ENCODE measurements around the gene DSTN.
A peak's percentile ranks its signal among the peaks of the same experiment; 100 is the strongest.

Gene DSTN

GRCh38 chr20:17611540-17612286, 41.8 kb downstream of the DSTN start:
- DNase-seq (ENCODE audit: low read depth in 2 of 3, low spot score in 1 of 3) = no peak

DNA sequence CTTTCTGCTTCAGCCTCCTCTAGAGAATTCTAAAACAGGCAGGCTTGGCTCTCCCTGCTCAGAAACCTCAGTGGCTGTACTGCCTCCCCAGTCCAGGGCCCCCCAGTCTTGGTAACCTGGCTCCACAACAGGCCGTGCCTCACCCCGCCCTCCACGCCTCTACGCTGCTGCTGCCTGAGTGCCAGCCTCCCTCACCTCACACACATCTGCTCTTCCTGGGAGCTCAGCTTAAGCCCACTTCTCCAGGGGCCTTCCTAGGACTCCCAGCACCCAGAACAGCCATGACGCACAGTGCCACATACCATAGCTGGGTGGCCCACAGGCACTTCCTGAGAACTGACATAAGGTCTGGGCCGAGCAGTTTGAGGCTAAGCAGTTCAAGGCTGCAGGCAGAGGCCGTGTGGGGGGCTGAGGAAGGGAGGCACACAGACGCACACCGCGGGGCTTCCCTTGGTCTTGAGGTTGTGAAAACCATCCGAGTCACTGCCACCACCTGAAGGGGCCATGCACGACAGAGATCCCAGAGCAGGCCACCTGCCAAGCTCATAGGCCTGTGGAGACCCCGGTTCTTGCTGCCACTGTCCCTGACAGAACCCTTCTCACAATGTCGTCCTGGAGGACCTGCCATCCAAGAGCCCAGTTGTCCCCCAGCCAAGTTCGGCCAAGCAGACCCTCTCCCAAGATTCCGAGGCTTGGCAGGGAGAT, 42.6 kb downstream of the DSTN start:
- DNase-seq (ENCODE audit: low read depth in 2 of 3, low spot score in 1 of 3) = no peak

DNA sequence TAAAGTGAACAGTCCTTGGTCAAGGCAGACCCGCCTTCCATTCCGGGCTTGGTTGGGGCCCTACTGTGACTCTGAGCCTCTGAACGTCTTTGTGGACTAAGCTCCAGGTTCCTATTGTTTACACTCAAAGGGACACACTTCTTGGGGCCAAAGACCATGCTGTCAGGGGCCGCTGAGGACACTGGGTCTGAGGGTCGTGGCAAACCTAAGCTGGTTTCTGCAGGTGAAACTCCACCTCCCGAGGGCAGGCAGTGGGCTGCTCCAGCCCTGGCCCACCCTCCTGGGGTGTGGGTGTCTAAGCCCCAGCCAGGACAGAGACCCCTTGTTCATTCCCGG, 43.1 kb downstream of the DSTN start:
- no peak for DNase-seq (ENCODE audit: low read depth in 2 of 3, low spot score in 1 of 3)

GRCh38 chr20:17613328-17614175, 43.7 kb downstream of the DSTN start:
- DNase-seq (ENCODE audit: low read depth in 2 of 3, low spot score in 1 of 3) = no peak

- DNase-seq (ENCODE audit: low read depth in 2 of 3, low spot score in 1 of 3) = no peak
Observed at GRCh38 chr20:17614176-17614811, 44.4 kb downstream of the DSTN start.

- no peak for DNase-seq (ENCODE audit: low read depth in 2 of 3, low spot score in 1 of 3)
Observed at GRCh38 chr20:17614812-17615644, 45.2 kb downstream of the DSTN start.

- DNase-seq (ENCODE audit: low read depth in 2 of 3, low spot score in 1 of 3) = no peak
Observed at GRCh38 chr20:17615645-17616479, 46.0 kb downstream of the DSTN start.

- DNase-seq (ENCODE audit: low read depth in 2 of 3, low spot score in 1 of 3) = no peak
Observed at GRCh38 chr20:17616480-17617211, 46.8 kb downstream of the DSTN start.

- DNase-seq (ENCODE audit: low read depth in 2 of 3, low spot score in 1 of 3) = peak in 1 of 3 donors; percentile 35
Observed at GRCh38 chr20:17617212-17617867, 47.5 kb downstream of the DSTN start.

GRCh38 chr20:17617868-17618672, 48.2 kb downstream of the DSTN start:
- DNase-seq (ENCODE audit: low read depth in 2 of 3, low spot score in 1 of 3) = no peak

DNA sequence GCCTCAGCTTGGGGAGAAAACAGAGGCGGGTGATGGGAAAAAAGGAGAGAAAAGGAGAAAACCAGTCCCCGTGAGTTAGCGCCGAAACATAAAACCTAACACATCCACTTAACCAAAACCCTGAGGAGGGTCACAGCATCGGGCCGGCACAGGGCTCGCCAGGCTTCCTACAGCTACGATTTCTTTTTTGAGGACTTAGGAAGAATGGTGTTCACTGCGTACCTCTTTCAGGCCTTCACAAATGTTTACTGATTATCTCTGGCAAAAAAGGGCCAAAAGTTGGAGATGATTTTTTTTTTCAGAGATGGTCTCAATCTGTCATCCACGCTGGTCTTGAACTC, 48.8 kb downstream of the DSTN start:
- no peak for DNase-seq (ENCODE audit: low read depth in 2 of 3, low spot score in 1 of 3)

- DNase-seq (ENCODE audit: low read depth in 2 of 3, low spot score in 1 of 3) = no peak
Observed at GRCh38 chr20:17619351-17620093, 49.6 kb downstream of the DSTN start.

GRCh38 chr20:17620371-17621228, 50.7 kb downstream of the DSTN start:
- DNase-seq (ENCODE audit: low read depth in 2 of 3, low spot score in 1 of 3) = no peak

DNA sequence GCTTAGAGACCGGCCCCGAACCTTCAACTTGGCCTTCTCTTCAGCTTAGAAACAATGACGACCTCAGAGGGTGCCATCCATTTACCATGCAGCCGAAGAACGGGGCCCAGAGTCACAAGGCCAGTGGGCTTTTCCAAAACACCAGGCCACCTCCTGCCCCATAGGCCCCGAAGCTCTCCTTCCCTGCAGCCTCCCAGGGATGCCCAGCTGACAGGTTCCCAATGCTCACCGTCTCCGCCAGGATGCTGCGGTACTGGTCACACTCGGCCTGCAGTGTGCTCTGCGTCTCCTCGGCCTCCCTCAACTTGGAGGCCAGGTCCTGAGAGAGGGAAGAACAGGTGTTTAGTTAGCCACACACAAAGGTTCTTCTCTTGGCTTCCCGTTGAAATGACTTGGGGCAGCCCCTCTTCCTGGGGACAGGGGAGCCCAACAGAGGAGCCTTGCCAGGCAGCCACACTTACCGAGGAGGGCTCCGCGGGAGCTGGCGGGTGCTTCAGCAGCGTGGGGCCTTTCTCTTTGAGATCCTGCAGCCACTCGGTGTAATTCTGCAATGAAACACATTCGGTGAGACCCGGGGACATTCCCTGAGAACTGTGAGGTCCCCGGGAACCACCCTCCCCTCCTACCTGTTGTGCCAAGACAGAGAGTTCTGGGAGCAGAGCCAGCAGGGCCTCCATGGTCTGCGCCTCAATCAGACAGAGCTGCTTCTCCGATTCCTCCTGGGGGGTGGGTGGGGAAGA, 51.5 kb downstream of the DSTN start:
- DNase-seq (ENCODE audit: low read depth in 2 of 3, low spot score in 1 of 3) = no peak

DNA sequence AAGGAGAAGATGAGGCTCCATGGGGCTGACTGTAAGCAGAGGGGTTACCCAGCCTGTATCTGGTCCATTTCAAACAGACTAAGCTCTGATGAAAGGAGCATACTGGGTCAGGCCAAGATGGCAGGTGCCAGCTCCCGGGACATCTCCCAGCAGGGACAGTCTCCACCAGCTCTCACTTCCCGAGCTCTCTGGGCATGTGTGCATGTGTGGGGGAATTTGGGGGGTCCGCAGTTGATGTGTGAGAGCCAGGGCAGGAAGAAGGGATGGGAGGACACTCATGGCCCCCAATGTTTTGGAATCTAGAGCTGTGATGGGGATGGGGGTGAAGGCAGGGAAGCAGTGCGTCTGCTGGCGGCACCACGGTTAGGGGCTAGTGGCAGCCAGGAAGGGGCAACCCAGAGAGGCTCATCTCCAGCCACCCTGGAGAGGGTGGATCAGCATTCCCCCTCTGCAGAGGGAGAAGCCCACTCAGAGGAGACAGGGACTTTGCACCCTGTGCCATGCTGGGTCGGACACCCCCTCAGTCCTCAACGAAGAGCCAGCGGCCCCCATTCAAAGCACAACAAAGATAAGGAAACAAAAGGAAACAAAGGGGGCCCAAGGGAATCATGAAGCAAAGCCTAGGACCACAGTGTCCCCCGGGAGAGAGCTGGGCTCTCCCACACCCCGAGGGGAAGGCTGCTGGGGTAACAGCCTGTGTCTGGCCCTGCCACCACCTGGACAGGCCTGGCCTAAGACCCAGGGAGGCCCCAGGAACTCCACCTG, 52.4 kb downstream of the DSTN start:
- DNase-seq (ENCODE audit: low read depth in 2 of 3, low spot score in 1 of 3) = no peak

Measured in stimulated activated CD4-positive, alpha-beta T cell treated with anti-CD3 and anti-CD28 coated beads, Interleukin-12 subunit alpha, Interleukin-12 subunit beta, amount 100 ng/mL, for 48 hours (primary cell).